SW 1271 (cell line): ENCODE measurements around the gene COBL.

ENCODE experiments used
- DNase-seq, 2 experiments: peaks; one replicate each; lab custom pipeline; 2025; lab: John Stamatoyannopoulos, UW

Gene COBL

GRCh38 chr7:51019891-51020870, 296.4 kb downstream of the COBL start:
- DNase-seq, result no peak

DNA sequence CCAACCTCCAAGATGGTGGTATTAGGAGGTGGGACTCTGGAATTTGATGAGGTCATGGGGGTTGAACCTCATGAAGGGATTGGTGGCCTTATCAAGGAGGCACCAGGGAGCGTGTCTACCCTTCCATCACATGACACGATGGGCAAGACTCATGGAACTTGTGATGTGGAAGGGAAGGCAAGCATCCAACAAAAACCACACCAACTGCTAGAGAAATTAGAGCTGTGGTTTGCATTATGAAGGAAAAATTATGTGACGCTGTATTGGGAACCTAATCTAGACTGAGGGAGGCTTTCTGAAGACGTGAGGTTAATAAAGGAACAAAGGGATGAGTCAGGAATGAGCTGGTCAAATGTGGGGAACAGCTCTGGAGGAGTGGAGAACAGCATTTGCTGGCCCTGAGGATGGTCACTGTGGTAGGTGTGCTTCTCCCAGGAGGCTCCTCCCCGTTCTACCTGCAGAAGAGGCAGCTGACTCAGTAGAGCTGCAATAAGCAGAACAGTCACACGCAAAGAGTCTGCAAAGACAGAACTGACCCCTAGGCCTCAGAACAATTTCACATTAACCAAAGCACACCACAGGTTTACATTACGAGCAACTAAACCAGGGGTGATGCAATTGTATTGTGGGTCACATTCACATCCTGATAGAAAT, 297.3 kb downstream of the COBL start:
- no peak for DNase-seq

- DNase-seq, result no peak
Observed at GRCh38 chr7:51017576-51018535, 298.8 kb downstream of the COBL start.

- DNase-seq, result no peak
Observed at GRCh38 chr7:51016546-51016945, 300.1 kb downstream of the COBL start.

GRCh38 chr7:51015581-51015980, 301.0 kb downstream of the COBL start:
- DNase-seq, result no peak

DNA sequence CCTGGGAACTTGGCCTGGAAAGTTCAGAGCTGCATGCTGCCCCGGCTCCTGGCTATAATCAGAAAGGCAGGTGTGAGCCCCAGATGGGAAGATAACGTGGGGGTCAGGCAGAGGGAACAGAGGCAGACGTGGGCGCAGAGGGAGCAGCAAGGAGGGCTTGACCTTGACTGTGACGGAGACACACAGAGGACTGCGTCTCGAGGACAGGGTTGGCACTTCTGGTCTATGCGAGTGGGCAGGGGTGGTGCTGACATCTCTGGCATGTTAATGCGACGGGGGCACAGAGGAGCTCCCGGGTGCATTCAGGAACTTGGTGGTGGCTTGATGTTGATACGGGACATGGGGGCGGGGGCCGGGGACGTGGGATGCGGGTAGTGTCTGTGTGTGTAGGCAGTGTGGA, 301.8 kb downstream of the COBL start:
- no peak for DNase-seq

GRCh38 chr7:51013861-51014511, 302.6 kb downstream of the COBL start:
- DNase-seq, result no peak

GRCh38 chr7:51013218-51013786, 303.3 kb downstream of the COBL start:
- DNase-seq, result no peak

DNA sequence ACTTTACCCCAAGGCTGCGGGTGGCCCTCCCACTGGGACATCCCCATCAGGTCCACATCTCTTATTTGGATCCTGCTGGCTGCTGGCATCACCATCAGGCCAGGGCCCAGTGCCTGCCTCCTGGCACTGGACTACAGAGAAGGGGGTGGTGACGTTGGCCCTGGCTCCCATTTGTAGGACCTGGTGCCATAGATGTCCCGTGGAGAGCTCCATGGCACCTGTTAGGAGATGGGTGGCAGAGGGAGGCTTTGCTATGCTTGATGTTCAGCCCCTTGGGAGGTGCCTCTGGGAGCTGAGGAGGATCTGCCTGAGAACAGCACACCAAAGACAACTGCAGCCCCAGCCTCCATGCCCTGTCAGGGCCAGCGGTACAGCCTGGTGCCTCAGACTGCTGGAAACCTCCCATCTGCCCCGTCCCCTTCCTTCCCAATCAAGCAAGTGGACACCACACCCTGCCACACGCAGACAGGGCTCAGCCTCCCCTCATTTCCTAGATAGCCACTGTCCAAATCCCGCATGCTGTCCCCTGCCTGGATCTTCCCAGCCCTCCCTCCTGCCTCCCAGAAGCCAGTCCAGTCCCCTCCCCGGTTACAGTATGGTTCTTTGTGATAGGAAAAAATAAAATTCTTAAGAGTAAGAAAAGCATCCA, 303.9 kb downstream of the COBL start:
- no peak for DNase-seq

GRCh38 chr7:51011710-51012350, 304.8 kb downstream of the COBL start:
- DNase-seq, result no peak

- DNase-seq, result no peak
Observed at GRCh38 chr7:51010534-51010933, 306.1 kb downstream of the COBL start.

- DNase-seq, result no peak
Observed at GRCh38 chr7:51009716-51010496, 306.7 kb downstream of the COBL start.

- DNase-seq, result no peak
Observed at GRCh38 chr7:51007551-51008505, 308.8 kb downstream of the COBL start.

- no peak for DNase-seq
Observed at GRCh38 chr7:51006483-51007235, 309.9 kb downstream of the COBL start.

DNA sequence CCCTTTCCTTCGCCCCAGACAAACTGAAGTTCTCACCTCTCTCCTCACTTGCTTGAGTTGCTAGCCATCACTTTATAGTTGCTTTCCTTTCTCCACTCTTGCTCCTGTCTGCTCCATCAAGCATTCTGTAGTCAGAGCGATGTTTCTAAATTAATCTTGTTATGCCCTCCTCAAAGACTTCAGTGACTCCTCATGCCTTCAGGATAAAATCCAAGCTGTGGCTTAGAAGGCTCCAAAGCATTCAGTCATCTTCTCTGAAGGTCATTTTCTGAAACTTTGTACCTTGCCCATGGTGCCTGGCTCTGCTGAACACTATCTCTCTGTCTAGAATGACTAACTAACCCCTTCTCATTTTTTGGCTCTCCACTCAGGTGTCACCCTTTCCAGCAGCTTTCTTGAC, 311.5 kb downstream of the COBL start:
- no peak for DNase-seq

- no peak for DNase-seq
Observed at GRCh38 chr7:51000956-51001355, 315.7 kb downstream of the COBL start.

- no peak for DNase-seq
Observed at GRCh38 chr7:50994753-50995319, 321.8 kb downstream of the COBL start.
